AG04450 (cell line): ENCODE measurements around the gene MBTPS1. TPM values are rescaled to one million over a fixed set of nuclear protein-coding genes. Genes with fewer than 3 reads are reported as not detected.

Experiments used
- CTCF ChIA-PET: fragments of 300-600, 350-600 bp; formaldehyde crosslinking; extraction: SDS; loops from one replicate; lab custom pipeline; 2022; ENCODE audit warnings: antibody characterized with exemption, inconsistent platforms; lab: Charles Lee
- POLR2A ChIA-PET: fragments of 350-600 bp; formaldehyde crosslinking; extraction: SDS; loops from one replicate; lab custom pipeline; 2021; ENCODE audit warnings: antibody characterized with exemption, inconsistent platforms; lab: Yijun Ruan, JAX
- DNase-seq: peaks from one replicate; pipeline ENCODE4 v3.0.0-alpha.2; 2011; ENCODE audit warnings: low read depth, low spot score
- H3K27ac ChIP-seq: one replicate; pipeline ENCODE4 v1.5.1; 2012; ENCODE audit warnings: low read depth, low read length, control low read depth
- H3K27me3 ChIP-seq: one replicate; pipeline ENCODE4 v1.6.0; 2012; ENCODE audit warnings: low read length; ENCODE audit not compliant: control insufficient read depth, insufficient read depth
- H3K4me3 ChIP-seq: 2 replicates; pipeline ENCODE4 v1.5.1; 2011; ENCODE audit warnings: mild to moderate bottlenecking, low read depth, low read length, control low read depth
- H3K9me3 ChIP-seq: 2 replicates; pipeline ENCODE4 v1.5.1; 2012; ENCODE audit warnings: low read length; ENCODE audit not compliant: control insufficient read depth, insufficient read depth
- polyA plus RNA-seq: library from polyadenylated mRNA; depleted of rRNA; stranded (reverse); fragments of >200 nt; gene quantifications from 2 replicates; pipeline ENCODE4 v1.2.3, GENCODE V29; 2011
- TF ChIP-seq, protein P1 (sequence below): IDR thresholded peaks from 2 replicates; pipeline ENCODE4 v1.5.1; 2011; ENCODE audit warnings: low read depth, low read length, control low read depth, inconsistent platforms

The MBTPS1 gene
- polyA plus RNA-seq, 1 experiment, result 116 TPM

- ChIA-PET POLR2A (interaction anchor here (0.5 kb wide), 1 partner anchor 10 kb away, joined by 5 read pairs; no protein-coding TSS in a partner anchor), CTCF (interaction anchor here (0.9 to 1.3 kb wide), 3 partner anchors 22 to 37 kb away, joined by 3 to 4 read pairs (median 4); partner anchors contain the start of gene MBTPS1)
- TF ChIP-seq, protein P1, sequence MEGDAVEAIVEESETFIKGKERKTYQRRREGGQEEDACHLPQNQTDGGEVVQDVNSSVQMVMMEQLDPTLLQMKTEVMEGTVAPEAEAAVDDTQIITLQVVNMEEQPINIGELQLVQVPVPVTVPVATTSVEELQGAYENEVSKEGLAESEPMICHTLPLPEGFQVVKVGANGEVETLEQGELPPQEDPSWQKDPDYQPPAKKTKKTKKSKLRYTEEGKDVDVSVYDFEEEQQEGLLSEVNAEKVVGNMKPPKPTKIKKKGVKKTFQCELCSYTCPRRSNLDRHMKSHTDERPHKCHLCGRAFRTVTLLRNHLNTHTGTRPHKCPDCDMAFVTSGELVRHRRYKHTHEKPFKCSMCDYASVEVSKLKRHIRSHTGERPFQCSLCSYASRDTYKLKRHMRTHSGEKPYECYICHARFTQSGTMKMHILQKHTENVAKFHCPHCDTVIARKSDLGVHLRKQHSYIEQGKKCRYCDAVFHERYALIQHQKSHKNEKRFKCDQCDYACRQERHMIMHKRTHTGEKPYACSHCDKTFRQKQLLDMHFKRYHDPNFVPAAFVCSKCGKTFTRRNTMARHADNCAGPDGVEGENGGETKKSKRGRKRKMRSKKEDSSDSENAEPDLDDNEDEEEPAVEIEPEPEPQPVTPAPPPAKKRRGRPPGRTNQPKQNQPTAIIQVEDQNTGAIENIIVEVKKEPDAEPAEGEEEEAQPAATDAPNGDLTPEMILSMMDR, result no peak
- Histone ChIP-seq H3K27ac (no peak overlapping the region), H3K4me3 (no peak overlapping the region), H3K27me3 (no peaks in the 10 kb centered on the region), H3K9me3 (no peaks in the 10 kb centered on the region; the same call in 1 of the 2 replicates)
- no peak for DNase-seq
These were observed 22.3 kb upstream of the MBTPS1 start for GRCh38 chr16:84138824-84139627.

DNA sequence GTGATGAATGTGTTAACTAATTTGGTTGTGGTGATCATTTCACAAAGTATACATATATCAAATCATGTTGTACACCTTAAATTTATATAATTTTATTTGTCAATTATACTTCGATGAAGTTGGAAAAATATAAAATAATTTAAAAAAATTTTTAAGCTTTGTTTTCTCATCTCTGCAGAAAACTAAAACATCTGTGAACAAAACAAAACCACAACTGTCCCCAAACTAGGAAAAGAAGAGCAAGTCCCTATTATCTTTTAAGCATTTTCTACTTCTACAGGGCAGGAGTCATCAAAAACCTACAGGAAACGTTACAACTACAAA, 21.7 kb upstream of the MBTPS1 start:
- H3K9me3 ChIP-seq, result no peaks in the 10 kb centered on the region; the same call in 1 of the 2 replicates
- no peak overlapping the region for H3K4me3 ChIP-seq
- ChIA-PET POLR2A (no interaction called here), CTCF (interaction anchor here (0.6 to 1.3 kb wide), 3 partner anchors 22 to 40 kb away, joined by 3 to 4 read pairs (median 3); partner anchors contain the start of gene MBTPS1)
- no peak for DNase-seq
- no peaks in the 10 kb centered on the region for H3K27me3 ChIP-seq
- TF ChIP-seq, protein P1, result no peak
- no peak overlapping the region for H3K27ac ChIP-seq

DNA sequence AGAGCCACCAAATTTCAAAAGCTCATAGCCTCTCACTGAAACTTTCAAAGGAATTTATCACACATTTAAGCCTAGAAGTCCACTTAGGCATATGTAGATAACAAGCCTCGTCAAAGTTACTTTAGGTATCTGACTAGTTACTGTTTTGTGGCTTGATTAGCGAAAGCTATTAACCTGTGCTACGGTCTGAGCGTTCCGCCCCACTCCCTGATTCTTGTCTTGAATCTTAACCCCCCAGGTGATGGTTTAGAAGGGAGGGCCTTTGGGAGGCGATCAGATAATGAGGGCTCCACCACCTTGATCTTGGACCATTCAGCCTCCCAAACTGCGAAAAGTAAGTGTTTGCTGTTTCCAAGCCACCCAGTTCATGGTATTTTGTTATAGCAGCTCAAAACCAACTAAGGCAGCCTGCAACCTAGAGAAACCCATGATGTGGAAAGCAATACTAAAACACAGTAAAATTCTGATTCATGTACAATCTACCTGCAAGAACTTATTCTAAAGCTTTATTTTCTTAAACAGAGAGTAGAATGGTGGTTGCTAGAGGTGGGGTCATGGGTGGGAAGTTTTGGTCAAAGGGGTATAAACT, 21.1 kb upstream of the MBTPS1 start:
- Histone ChIP-seq H3K27me3 (no peaks in the 10 kb centered on the region), H3K9me3 (no peaks in the 10 kb centered on the region; the same call in 1 of the 2 replicates), H3K4me3 (no peak overlapping the region), H3K27ac (no peak overlapping the region)
- CTCF ChIA-PET, result interaction anchor here (0.6 to 1.3 kb wide), 4 partner anchors 21 to 49 kb away, joined by 3 to 4 read pairs (median 3); partner anchors contain the start of genes MBTPS1 and TAF1C
- TF ChIP-seq, protein P1, result no peak
- POLR2A ChIA-PET, result no interaction called here
- DNase-seq, result no peak

DNA sequence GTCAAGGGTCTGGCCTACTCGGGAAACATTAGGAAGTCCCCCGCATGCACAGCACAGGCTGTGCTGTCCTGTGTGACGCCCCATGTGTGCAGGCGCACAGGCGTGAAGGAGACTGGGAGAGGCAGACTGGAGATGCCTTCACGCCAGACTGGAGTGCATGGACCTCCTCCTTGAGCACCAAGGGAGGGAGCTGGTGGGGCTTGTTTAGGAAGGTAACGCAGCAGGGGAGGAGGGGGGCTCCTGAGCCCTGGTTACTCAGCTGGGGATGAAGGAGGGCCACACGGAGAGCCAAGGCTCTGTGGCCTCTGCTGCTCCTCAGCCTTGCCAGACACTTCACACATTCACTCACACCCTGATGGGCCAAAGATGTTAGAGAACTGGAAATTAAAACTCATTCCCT, 20.5 kb upstream of the MBTPS1 start:
- CTCF ChIA-PET, result interaction anchor here (0.8 kb wide), 1 partner anchor 50 kb away, joined by 3 read pairs; the partner anchor contains the start of gene TAF1C
- H3K4me3 ChIP-seq, result no peak overlapping the region
- no peak for DNase-seq
- H3K27me3 ChIP-seq, result no peaks in the 10 kb centered on the region
- POLR2A ChIA-PET, result no interaction called here
- H3K9me3 ChIP-seq, result no peaks in the 10 kb centered on the region; the same call in 1 of the 2 replicates
- TF ChIP-seq, protein P1, result no peak
- H3K27ac ChIP-seq, result no peak overlapping the region
